ENCODE results near the gene ANXA5.
"Not testable (repeated sequence)": the region's sequence is repeated elsewhere in the genome, so short reads cannot be mapped to it uniquely, and the experiment has no call there.

The ANXA5 gene

GRCh38 chr4:121677524-121677923, 19.3 kb downstream of the ANXA5 start:
- no peak for DNase-seq (ENCODE audit: low read depth)

- DNase-seq (ENCODE audit: low read depth): no peak
These were observed 20.3 kb downstream of the ANXA5 start for GRCh38 chr4:121676345-121677075.

- no peak for DNase-seq (ENCODE audit: low read depth)
These were observed 21.1 kb downstream of the ANXA5 start for GRCh38 chr4:121675715-121676114.

GRCh38 chr4:121674696-121675095, 22.1 kb downstream of the ANXA5 start:
- no peak for DNase-seq (ENCODE audit: low read depth)

- no peak for DNase-seq (ENCODE audit: low read depth)
These were observed 22.6 kb downstream of the ANXA5 start for GRCh38 chr4:121674191-121674590.

- DNase-seq (ENCODE audit: low read depth): no peak
These were observed 27.6 kb downstream of the ANXA5 start for GRCh38 chr4:121669163-121669550.

- DNase-seq (ENCODE audit: low read depth): no peak
These were observed 28.2 kb downstream of the ANXA5 start for GRCh38 chr4:121668368-121669162.

GRCh38 chr4:121666091-121666679, 30.6 kb downstream of the ANXA5 start:
- no peak for DNase-seq (ENCODE audit: low read depth)

GRCh38 chr4:121665371-121665770, 31.4 kb downstream of the ANXA5 start:
- DNase-seq (ENCODE audit: low read depth): no peak

- DNase-seq (ENCODE audit: low read depth): no peak
These were observed 34.6 kb downstream of the ANXA5 start for GRCh38 chr4:121662225-121662624.

- not testable (repeated sequence) for DNase-seq (ENCODE audit: low read depth)
These were observed 36.4 kb downstream of the ANXA5 start for GRCh38 chr4:121660175-121660933.

- no peak for DNase-seq (ENCODE audit: low read depth)
These were observed 38.7 kb downstream of the ANXA5 start for GRCh38 chr4:121658125-121658524.

GRCh38 chr4:121656269-121656641, 40.5 kb downstream of the ANXA5 start:
- DNase-seq (ENCODE audit: low read depth): peak; percentile 4

- DNase-seq (ENCODE audit: low read depth): no peak
These were observed 41.2 kb downstream of the ANXA5 start for GRCh38 chr4:121655320-121656268.

GRCh38 chr4:121654738-121655137, 42.0 kb downstream of the ANXA5 start:
- no peak for DNase-seq (ENCODE audit: low read depth)

- DNase-seq (ENCODE audit: low read depth): no peak
These were observed 42.8 kb downstream of the ANXA5 start for GRCh38 chr4:121653986-121654385.

- DNase-seq (ENCODE audit: low read depth): no peak
These were observed 43.6 kb downstream of the ANXA5 start for GRCh38 chr4:121653214-121653613.

GRCh38 chr4:121651597-121651996, 45.2 kb downstream of the ANXA5 start:
- DNase-seq (ENCODE audit: low read depth): no peak

GRCh38 chr4:121650741-121651140, 46.0 kb downstream of the ANXA5 start:
- DNase-seq (ENCODE audit: low read depth): no peak

GRCh38 chr4:121648516-121648915, 48.3 kb downstream of the ANXA5 start:
- DNase-seq (ENCODE audit: low read depth): no peak

GRCh38 chr4:121642876-121643585, 53.7 kb downstream of the ANXA5 start:
- DNase-seq (ENCODE audit: low read depth): no peak

Data from activated T-cell treated with anti-CD3 and anti-CD28 coated beads for 48 hours (primary cell).